OCI-LY1 (cell line): ENCODE data around the gene OGG1.

ENCODE experiments used
- CTCF ChIP-seq: fragments of 200-600 bp; sonication (generic), shearing (Covaris generic); IDR thresholded peaks from 2 replicates; pipeline ENCODE4 v1.5.1; 2017; ENCODE audit warnings: mild to moderate bottlenecking, antibody characterized with exemption, low read length, moderate library complexity, mixed read lengths
- EZH2 ChIP-seq: fragments of 200-600 bp; sonication (generic), shearing (Covaris generic); IDR thresholded peaks from 2 replicates; pipeline ENCODE4 v1.8.0; 2017; ENCODE audit warnings: borderline replicate concordance, mixed run types, mild to moderate bottlenecking, antibody characterized with exemption, low read length, moderate library complexity, mixed read lengths

DNA sequence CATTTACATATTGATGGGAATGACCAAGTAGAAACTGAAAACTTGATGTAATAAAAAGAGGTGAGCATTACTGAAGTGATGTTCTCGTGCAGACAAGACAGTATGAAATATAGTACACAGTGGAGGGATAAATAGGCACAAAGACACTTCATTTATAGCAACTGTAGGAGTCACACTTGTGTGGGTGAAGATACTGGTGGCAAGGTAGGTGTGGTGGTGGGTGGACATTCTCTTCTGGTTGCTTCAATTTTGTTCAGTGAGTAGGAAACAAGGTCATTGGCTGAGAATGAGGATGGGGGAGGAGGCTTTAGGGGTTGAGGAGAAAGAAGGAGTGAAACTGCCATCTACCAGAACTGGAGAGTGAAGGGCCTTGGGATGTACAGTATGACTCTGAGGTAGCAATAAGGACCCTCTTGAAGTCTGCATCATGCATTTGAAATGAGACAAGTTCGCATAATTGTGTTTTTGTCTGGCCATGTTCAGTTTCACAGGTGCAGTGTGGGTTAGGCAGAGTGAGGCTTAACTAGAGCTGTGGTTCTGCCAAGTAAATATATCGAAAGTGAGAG is 39.5 kb upstream of the OGG1 start:
- TF ChIP-seq EZH2 (no peak), CTCF (no peak)
